T-helper 1 cell treated with Interleukin-12 subunit alpha and Interleukin-12 subunit beta and Interleukin-4 antibody, amounts not matched to agents 30 μg/mL and 1 μg/mL, for 36 hours (primary cell): ENCODE data around the gene MIDN.
"Not testable (repeated sequence)": the region's sequence is repeated elsewhere in the genome, so short reads cannot be mapped to it uniquely, and the experiment has no call there.

Source experiments
- H3K27ac Mint-ChIP-seq: one replicate; pipeline ENCODE4 v1.8.0; 2021; ENCODE audit warnings: mild to moderate bottlenecking, mixed read lengths
- H3K27me3 Mint-ChIP-seq: one replicate; pipeline ENCODE4 v1.8.0; 2021; ENCODE audit warnings: low read depth, mixed read lengths
- H3K36me3 Mint-ChIP-seq: one replicate; pipeline ENCODE4 v1.8.0; 2021; ENCODE audit warnings: low read depth, mixed read lengths
- H3K4me1 Mint-ChIP-seq: one replicate; pipeline ENCODE4 v1.8.0; 2021; ENCODE audit warnings: low read depth, mixed read lengths
- H3K4me3 Mint-ChIP-seq: one replicate; pipeline ENCODE4 v1.8.0; 2021; ENCODE audit warnings: mild to moderate bottlenecking, moderate library complexity, mixed read lengths
- H3K9me3 Mint-ChIP-seq: one replicate; pipeline ENCODE4 v1.8.0; 2021; ENCODE audit warnings: mixed read lengths

Gene MIDN

GRCh38 chr19:1248139-1248785 lies at the start of gene MIDN:
Gene MIDN (plus strand): TSS chr19:1248583. CDS start chr19:1250297, 1,714 bp downstream.
- peaks cover 7% of the 10 kb centered on the region for H3K4me1 Mint-ChIP-seq
- H3K27ac Mint-ChIP-seq = peak within 1 kb of the TSS; percentile 84
- H3K9me3 Mint-ChIP-seq = no peaks in the 10 kb centered on the region
- H3K27me3 Mint-ChIP-seq = no peaks in the 10 kb centered on the region
- H3K36me3 Mint-ChIP-seq = peaks cover 14% of the 10 kb centered on the region
- H3K4me3 Mint-ChIP-seq = peak within 1 kb of the TSS; percentile 77

DNA sequence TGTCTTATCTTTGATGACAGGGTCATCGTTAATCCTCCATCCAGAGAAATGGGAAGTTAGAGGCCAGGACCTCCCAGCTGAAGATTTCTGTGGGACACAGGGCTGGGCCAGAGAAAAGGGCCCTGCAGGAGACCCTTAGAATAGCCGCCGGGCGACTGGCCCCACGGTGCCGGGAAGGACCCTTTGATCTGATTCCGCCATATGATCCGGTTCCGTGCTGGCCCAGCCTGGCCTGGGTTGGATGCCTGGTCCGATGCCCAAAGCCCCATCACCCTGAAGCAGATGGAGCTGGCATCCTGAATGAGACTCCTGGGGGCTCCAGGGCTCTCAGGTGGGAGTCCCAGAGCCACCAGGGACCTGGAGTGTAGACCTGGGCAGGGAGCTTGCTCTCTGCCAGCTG lies 48.9 kb upstream of the MIDN start:
- Mint-ChIP-seq H3K27ac (no peak overlapping the region), H3K36me3 (peaks cover 2% of the 10 kb centered on the region), H3K4me3 (no peak overlapping the region), H3K27me3 (no peaks in the 10 kb centered on the region), H3K4me1 (peaks cover 9% of the 10 kb centered on the region), H3K9me3 (no peaks in the 10 kb centered on the region)

GRCh38 chr19:1200614-1201013 lies 47.8 kb upstream of the MIDN start:
- H3K36me3 Mint-ChIP-seq, H3K27me3 Mint-ChIP-seq, H3K9me3 Mint-ChIP-seq, H3K4me3 Mint-ChIP-seq, H3K27ac Mint-ChIP-seq, H3K4me1 Mint-ChIP-seq: not testable (repeated sequence)

GRCh38 chr19:1205114-1206099 lies 43.0 kb upstream of the MIDN start, which contains the start of gene STK11:
Gene STK11 (plus strand): TSS chr19:1205778. CDS start chr19:1206914, 1,136 bp downstream.
- H3K27ac Mint-ChIP-seq = peak within 1 kb of the TSS; percentile 89
- peak within 1 kb of the TSS; percentile 94 for H3K4me3 Mint-ChIP-seq
- peaks cover 27% of the 10 kb centered on the region for H3K4me1 Mint-ChIP-seq
- H3K9me3 Mint-ChIP-seq = no peaks in the 10 kb centered on the region
- H3K27me3 Mint-ChIP-seq = no peaks in the 10 kb centered on the region
- peaks cover 12% of the 10 kb centered on the region for H3K36me3 Mint-ChIP-seq

GRCh38 chr19:1206150-1206863 lies 42.1 kb upstream of the MIDN start:
- peaks cover 14% of the 10 kb centered on the region for H3K36me3 Mint-ChIP-seq
- peak overlapping the region; percentile 94 for H3K4me3 Mint-ChIP-seq
- H3K27me3 Mint-ChIP-seq = no peaks in the 10 kb centered on the region
- H3K9me3 Mint-ChIP-seq = no peaks in the 10 kb centered on the region
- H3K4me1 Mint-ChIP-seq = peaks cover 29% of the 10 kb centered on the region
- H3K27ac Mint-ChIP-seq = peak overlapping the region; percentile 89

- H3K27ac Mint-ChIP-seq = peak overlapping the region; percentile 89
- no peaks in the 10 kb centered on the region for H3K9me3 Mint-ChIP-seq
- no peaks in the 10 kb centered on the region for H3K27me3 Mint-ChIP-seq
- peaks cover 32% of the 10 kb centered on the region for H3K4me1 Mint-ChIP-seq
- peaks cover 17% of the 10 kb centered on the region for H3K36me3 Mint-ChIP-seq
- H3K4me3 Mint-ChIP-seq = peak overlapping the region; percentile 94
These were observed 41.4 kb upstream of the MIDN start for GRCh38 chr19:1206864-1207450.

GRCh38 chr19:1208830-1209229 lies 39.6 kb upstream of the MIDN start:
- Mint-ChIP-seq H3K4me3 (peak overlapping the region; percentile 21), H3K36me3 (peaks cover 21% of the 10 kb centered on the region), H3K4me1 (peaks cover 30% of the 10 kb centered on the region)

DNA sequence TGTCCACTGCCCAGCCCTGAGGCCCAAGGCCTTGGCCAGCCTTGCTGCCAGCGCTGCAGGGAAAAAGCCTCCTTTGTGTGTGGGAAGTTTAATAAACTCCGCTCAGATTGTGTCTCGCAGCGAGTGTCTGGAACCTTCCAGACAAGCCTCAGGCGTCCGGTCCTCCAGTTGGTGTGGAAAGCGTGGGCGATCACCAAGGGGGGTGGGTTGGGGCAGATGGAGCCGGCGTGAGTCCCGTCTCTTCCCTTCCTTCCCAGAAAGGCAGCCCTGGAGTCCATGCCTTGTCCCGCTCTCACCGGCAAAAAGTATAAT lies 38.2 kb upstream of the MIDN start:
- Mint-ChIP-seq H3K27me3 (no peaks in the 10 kb centered on the region), H3K4me3 (no peak overlapping the region), H3K27ac (no peak overlapping the region), H3K36me3 (peaks cover 23% of the 10 kb centered on the region), H3K9me3 (no peaks in the 10 kb centered on the region), H3K4me1 (peaks cover 33% of the 10 kb centered on the region)

More at GRCh38 chr19:1208830-1209229, 39.6 kb upstream of the MIDN start:
- H3K27ac Mint-ChIP-seq, H3K9me3 Mint-ChIP-seq, H3K27me3 Mint-ChIP-seq: not testable (repeated sequence)

DNA sequence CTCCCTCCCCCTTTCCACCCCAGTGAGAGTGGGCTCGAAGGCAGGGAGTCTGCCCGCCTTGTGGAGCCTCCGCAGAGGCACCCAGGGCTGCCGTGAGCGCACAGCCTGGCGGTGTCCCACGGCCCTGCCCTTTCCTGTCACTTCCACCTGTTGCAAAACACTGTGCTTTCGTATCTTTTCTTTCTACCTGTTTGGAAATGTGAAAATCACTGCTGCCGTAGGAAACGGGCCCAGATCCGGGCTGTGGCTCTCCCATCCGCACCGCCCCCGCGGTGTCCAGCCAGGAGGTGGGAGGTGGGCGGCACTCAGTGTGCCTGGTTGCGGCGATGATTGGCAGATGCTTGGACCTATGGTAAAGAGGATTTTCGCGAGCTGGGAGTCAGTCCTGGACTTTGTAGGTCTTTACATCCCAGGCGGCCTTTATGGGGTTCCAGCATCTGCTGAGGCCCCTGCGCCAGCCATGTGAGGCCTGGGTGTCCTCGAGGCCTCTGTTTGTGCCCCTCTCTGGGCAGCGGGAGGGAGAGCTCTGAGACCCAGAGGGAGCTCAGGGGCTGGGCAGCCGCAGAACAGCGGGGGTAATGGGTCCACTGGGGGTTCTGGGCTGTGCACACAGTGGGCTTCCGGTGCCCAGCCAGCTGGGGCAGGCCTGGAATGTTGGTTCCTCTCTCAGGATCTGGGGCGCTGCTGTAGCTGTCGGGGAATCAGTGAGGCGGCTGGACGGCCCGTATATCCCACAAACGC lies 36.7 kb upstream of the MIDN start:
- H3K36me3 Mint-ChIP-seq = peaks cover 22% of the 10 kb centered on the region
- no peaks in the 10 kb centered on the region for H3K9me3 Mint-ChIP-seq
- H3K27me3 Mint-ChIP-seq = no peaks in the 10 kb centered on the region
- peaks cover 32% of the 10 kb centered on the region for H3K4me1 Mint-ChIP-seq
- H3K4me3 Mint-ChIP-seq = peak overlapping the region; percentile 44
- no peak overlapping the region for H3K27ac Mint-ChIP-seq

- peak overlapping the region; percentile 98 for H3K27ac Mint-ChIP-seq
- no peaks in the 10 kb centered on the region for H3K9me3 Mint-ChIP-seq
- peaks cover 20% of the 10 kb centered on the region for H3K4me1 Mint-ChIP-seq
- peaks cover 16% of the 10 kb centered on the region for H3K36me3 Mint-ChIP-seq
- H3K27me3 Mint-ChIP-seq = no peaks in the 10 kb centered on the region
- H3K4me3 Mint-ChIP-seq = peak overlapping the region; percentile 77
These were observed 34.7 kb upstream of the MIDN start for GRCh38 chr19:1213391-1214286.

GRCh38 chr19:1214299-1214861 lies 34.0 kb upstream of the MIDN start:
- Mint-ChIP-seq H3K27me3 (no peaks in the 10 kb centered on the region), H3K27ac (peak overlapping the region; percentile 98), H3K36me3 (peaks cover 16% of the 10 kb centered on the region), H3K9me3 (no peaks in the 10 kb centered on the region), H3K4me1 (peaks cover 18% of the 10 kb centered on the region), H3K4me3 (peak overlapping the region; percentile 77)

- Mint-ChIP-seq H3K4me1 (peaks cover 16% of the 10 kb centered on the region), H3K27ac (peak overlapping the region; percentile 15), H3K9me3 (no peaks in the 10 kb centered on the region), H3K4me3 (no peak overlapping the region), H3K36me3 (peaks cover 13% of the 10 kb centered on the region), H3K27me3 (no peaks in the 10 kb centered on the region)
These were observed 33.3 kb upstream of the MIDN start for GRCh38 chr19:1214862-1215731.
